ENCODE measurements around the gene RAB23.

- TF ChIP-seq EZH2 (IDR thresholded peaks at IDR 0.05; ENCODE audit: borderline replicate concordance, low read depth, low read length, severe bottlenecking) (no peak), CTCF (IDR thresholded peaks at IDR 0.05; ENCODE audit: borderline replicate concordance, extremely low read depth, low read length, poor library complexity, severe bottlenecking) (no peak)
Observed at GRCh38 chr6:57165080-57165479, 57.0 kb downstream of the RAB23 start.
